ENCODE results near the gene CD40. TPM values are rescaled to one million over a fixed set of nuclear protein-coding genes. Genes with fewer than 3 reads are reported as not detected.

CD40 gene
- total and polyA plus RNA-seq, 2 of the 8 experiments (the other 6 are each of a cell fraction or from before 2014, with no cell fraction given), result 14.5 to 18.8 TPM

DNA sequence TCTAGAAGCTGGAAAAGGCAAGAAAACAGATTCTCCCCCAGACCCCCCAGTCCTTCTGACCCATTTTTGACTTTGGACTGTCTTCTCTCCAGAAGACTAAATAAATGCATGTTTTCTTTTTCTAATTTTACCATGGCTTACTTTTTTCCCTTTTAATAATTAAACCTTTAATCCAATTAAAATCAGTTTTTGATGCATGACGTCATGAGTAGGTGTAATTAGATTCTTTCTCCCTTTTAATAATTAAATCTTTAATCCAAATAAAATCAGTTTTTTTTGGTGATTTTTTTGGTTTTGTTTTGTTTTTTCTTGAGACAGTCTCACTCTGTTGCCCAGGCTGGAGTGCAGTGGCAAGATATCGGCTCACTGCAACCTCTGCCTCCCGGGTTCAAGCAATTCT lies 15.2 kb upstream of the CD40 start (continued):
- no peak for TF ChIP-seq RXRA (IDR thresholded peaks at IDR 0.05; ENCODE audit: insufficient read depth, low read depth, low read length)
- TF ChIP-seq CHD2 (IDR thresholded peaks at IDR 0.05; ENCODE audit: low read length), result no peak
- no peak for TF ChIP-seq RFX5 (IDR thresholded peaks at IDR 0.05; ENCODE audit: borderline replicate concordance, low read depth, low read length)
- no peak for TF ChIP-seq EZH2 (IDR thresholded peaks at IDR 0.05; ENCODE audit: low read depth, low read length, severe bottlenecking)
- no peak for TF ChIP-seq GTF2F1 (IDR thresholded peaks at IDR 0.05; ENCODE audit: borderline replicate concordance, low read depth, low read length)
- TF ChIP-seq ZNF274 (IDR thresholded peaks at IDR 0.05; ENCODE audit: borderline replicate concordance, extremely low read depth, low read length), result no peak
- no peak for TF ChIP-seq ASH2L (IDR thresholded peaks at IDR 0.05; ENCODE audit: low read length)
- TF ChIP-seq CEBPB (IDR thresholded peaks at IDR 0.05; ENCODE audit: low read depth, low read length), result no peak
- no peak for TF ChIP-seq BRCA1 (IDR thresholded peaks at IDR 0.05; ENCODE audit: low read depth, low read length)

Measured in H1 (cell line).